Measurements from ENCODE around the gene PTPRN2. TPM values are rescaled to one million over a fixed set of nuclear protein-coding genes. Genes with fewer than 3 reads are reported as not detected.
"Not testable (repeated sequence)": the region's sequence is repeated elsewhere in the genome, so short reads cannot be mapped to it uniquely, and the experiment has no call there.

PTPRN2 gene
- polyA plus RNA-seq, 1 donor from 2014 or later = 1.6 TPM

- H3K9me3 Mint-ChIP-seq = peaks cover 0 to 4% (median 2%) of the 10 kb centered on the region in 3 donors
- no peaks in the 10 kb centered on the region for H3K36me3 Mint-ChIP-seq
- H3K4me3 Mint-ChIP-seq = no peak overlapping the region
- H3K27me3 Mint-ChIP-seq = peaks cover 8% of the 10 kb centered on the region
- no peaks in the 10 kb centered on the region for H3K4me1 Mint-ChIP-seq
- H3K27ac Mint-ChIP-seq = no peak overlapping the region
Observed at GRCh38 chr7:158519633-158520174, 67.9 kb downstream of the PTPRN2 start.

DNA sequence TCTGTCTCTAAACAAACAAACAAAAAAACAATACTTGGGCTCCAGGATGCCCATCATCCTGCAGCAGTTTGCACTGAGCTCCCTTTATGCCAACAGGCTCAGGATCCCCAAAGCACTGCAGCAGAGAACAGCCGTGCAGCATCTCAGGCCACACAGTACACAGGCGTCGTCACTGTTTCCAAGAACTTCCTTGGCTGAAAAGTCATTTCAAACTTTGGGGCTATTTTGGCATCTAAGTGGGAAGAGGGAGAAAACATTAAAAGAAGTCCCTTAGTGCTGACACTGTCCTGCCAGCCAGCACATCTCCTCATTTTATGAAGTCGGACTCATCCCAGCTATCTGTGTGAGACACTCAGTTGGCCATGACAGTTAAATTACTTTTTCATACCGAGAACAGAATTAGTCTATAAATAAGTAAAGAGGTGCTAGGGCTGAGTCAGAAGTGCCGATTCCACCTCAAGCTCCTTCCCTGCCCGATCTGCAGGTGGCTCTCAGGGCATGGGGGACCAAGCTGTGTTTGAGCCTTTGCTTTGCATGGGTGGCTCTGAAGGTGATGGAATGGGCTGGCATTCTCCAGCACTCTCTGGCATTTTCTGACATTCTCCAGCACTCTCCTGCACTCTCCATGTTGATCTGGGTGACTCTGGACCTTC is 68.5 kb downstream of the PTPRN2 start:
- H3K4me3 Mint-ChIP-seq = no peak overlapping the region
- peaks cover 0 to 4% (median 2%) of the 10 kb centered on the region in 3 donors for H3K9me3 Mint-ChIP-seq
- peaks cover 8% of the 10 kb centered on the region for H3K27me3 Mint-ChIP-seq
- H3K36me3 Mint-ChIP-seq = no peaks in the 10 kb centered on the region
- H3K4me1 Mint-ChIP-seq = no peaks in the 10 kb centered on the region
- H3K27ac Mint-ChIP-seq = no peak overlapping the region

DNA sequence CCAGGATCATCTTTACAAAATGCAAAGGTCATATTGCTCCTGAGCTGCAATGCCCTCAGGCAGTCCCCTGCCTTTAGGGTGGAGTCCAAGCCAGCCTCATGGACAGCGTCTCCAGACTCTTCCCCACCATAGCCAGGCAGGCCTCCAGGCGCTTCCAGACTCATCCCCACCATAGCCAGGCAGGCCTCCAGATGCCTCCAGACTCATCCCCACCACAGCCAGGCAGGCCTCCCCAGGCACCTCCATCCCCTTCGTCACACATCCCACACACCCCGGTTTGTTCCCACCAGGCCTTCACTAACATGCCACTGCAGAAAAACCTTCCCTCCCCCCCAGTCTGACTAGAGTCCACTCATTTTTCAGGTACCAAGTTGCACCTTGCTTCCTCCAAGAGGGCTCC is 70.1 kb downstream of the PTPRN2 start:
- Mint-ChIP-seq H3K4me3 (no peak overlapping the region), H3K9me3 (peaks cover 3 to 4% (median 4%) of the 10 kb centered on the region in 3 donors), H3K4me1 (no peaks in the 10 kb centered on the region), H3K27ac (peak overlapping the region in 1 of 3 donors; percentile 78), H3K27me3 (peaks cover 8% of the 10 kb centered on the region), H3K36me3 (no peaks in the 10 kb centered on the region)

GRCh38 chr7:158517072-158517471 is 70.6 kb downstream of the PTPRN2 start:
- Mint-ChIP-seq H3K27me3 (peaks cover 8% of the 10 kb centered on the region), H3K9me3 (peaks cover 4 to 5% (median 4%) of the 10 kb centered on the region in 3 donors), H3K4me1 (no peaks in the 10 kb centered on the region), H3K36me3 (no peaks in the 10 kb centered on the region), H3K27ac (no peak overlapping the region), H3K4me3 (no peak overlapping the region)

DNA sequence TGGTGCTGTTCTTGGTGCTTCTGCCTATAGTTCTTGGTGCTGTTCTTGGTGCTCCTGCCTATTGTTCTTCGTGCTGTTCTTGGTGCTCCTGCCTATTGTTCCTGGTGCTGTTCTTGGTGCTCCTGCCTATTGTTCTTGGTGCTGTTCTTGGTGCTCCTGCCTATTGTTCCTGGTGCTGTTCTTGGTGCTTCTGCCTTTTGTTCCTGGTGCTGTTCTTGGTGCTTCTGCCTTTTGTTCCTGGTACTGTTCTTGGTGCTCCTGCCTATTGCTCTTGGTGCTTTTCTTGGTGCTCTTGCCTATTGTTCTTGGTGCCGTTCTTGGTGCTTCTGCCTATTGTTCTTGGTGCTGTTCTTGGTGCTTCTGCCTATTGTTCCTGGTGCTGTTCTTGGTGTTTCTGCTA is 71.1 kb downstream of the PTPRN2 start:
- Mint-ChIP-seq H3K4me3 (peak overlapping the region in 1 of 4 donors; percentile 56), H3K36me3 (no peaks in the 10 kb centered on the region), H3K4me1 (no peaks in the 10 kb centered on the region), H3K27me3 (peaks cover 8% of the 10 kb centered on the region), H3K27ac (no peak overlapping the region), H3K9me3 (peaks cover 7 to 10% (median 9%) of the 10 kb centered on the region in 3 donors)

GRCh38 chr7:158512869-158513268 is 74.8 kb downstream of the PTPRN2 start:
- peaks cover 8 to 22% (median 18%) of the 10 kb centered on the region in 3 donors for H3K9me3 Mint-ChIP-seq
- H3K27ac Mint-ChIP-seq = no peak overlapping the region
- no peak overlapping the region for H3K4me3 Mint-ChIP-seq
- no peaks in the 10 kb centered on the region for H3K36me3 Mint-ChIP-seq
- peaks cover 3% of the 10 kb centered on the region for H3K27me3 Mint-ChIP-seq
- H3K4me1 Mint-ChIP-seq = no peaks in the 10 kb centered on the region

GRCh38 chr7:158512042-158512441 is 75.6 kb downstream of the PTPRN2 start:
- H3K9me3 Mint-ChIP-seq = peaks cover 8 to 22% (median 20%) of the 10 kb centered on the region in 3 donors
- no peaks in the 10 kb centered on the region for H3K36me3 Mint-ChIP-seq
- H3K4me3 Mint-ChIP-seq = peak overlapping the region in 1 of 4 donors; percentile 63
- H3K27me3 Mint-ChIP-seq = no peaks in the 10 kb centered on the region
- no peak overlapping the region for H3K27ac Mint-ChIP-seq
- no peaks in the 10 kb centered on the region for H3K4me1 Mint-ChIP-seq

- H3K27ac Mint-ChIP-seq = no peak overlapping the region
- peaks cover 0 to 2% (median 0%) of the 10 kb centered on the region in 3 donors for H3K4me1 Mint-ChIP-seq
- H3K4me3 Mint-ChIP-seq = no peak overlapping the region
- no peaks in the 10 kb centered on the region for H3K27me3 Mint-ChIP-seq
- peaks cover 8 to 20% (median 18%) of the 10 kb centered on the region in 3 donors for H3K9me3 Mint-ChIP-seq
- H3K36me3 Mint-ChIP-seq = no peaks in the 10 kb centered on the region
Observed at GRCh38 chr7:158508802-158509385, 78.7 kb downstream of the PTPRN2 start.

DNA sequence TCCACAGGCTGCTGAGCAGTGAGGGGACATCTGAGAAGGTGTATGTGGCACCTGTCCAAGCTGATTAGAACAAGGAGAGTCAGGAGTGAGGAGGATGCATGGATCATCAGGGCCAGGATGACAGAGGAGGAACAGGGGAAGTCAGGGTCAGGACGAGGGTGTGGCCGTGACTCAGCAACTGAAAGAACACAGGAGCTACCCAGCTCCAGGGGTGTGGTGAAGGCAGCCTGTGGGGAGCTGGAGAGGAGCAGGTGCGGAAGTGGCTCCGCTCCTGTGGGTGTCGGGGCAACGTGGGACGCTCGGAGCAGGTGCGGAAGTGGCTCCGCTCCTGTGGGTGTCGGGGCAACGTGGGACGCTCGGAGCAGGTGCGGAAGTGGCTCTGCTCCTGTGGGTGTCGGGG is 79.3 kb downstream of the PTPRN2 start:
- H3K9me3 Mint-ChIP-seq = peaks cover 10 to 20% (median 18%) of the 10 kb centered on the region in 3 donors
- not testable (repeated sequence) for H3K27ac Mint-ChIP-seq, H3K27me3 Mint-ChIP-seq, H3K4me3 Mint-ChIP-seq, H3K4me1 Mint-ChIP-seq, H3K36me3 Mint-ChIP-seq

DNA sequence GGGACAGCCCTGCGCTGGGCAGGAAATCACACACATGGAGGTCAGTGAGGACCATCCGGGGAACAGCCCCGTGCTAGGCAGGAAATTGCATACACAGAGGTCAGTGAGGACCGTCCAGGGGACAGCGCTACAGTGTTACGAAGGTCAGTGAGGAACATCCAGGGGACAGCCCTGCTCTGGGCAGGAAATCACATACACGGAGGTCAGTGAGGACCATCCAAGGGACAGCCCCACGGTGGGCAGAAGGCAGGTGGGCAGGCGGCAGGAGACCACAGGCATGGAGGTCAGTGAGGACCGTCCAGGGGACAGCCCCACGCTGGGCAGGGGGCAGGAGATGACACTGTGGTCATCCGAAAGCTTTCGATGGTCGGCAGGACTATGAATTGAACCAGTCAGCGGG is 79.7 kb downstream of the PTPRN2 start:
- Mint-ChIP-seq H3K27ac (no peak overlapping the region), H3K27me3 (no peaks in the 10 kb centered on the region)

DNA sequence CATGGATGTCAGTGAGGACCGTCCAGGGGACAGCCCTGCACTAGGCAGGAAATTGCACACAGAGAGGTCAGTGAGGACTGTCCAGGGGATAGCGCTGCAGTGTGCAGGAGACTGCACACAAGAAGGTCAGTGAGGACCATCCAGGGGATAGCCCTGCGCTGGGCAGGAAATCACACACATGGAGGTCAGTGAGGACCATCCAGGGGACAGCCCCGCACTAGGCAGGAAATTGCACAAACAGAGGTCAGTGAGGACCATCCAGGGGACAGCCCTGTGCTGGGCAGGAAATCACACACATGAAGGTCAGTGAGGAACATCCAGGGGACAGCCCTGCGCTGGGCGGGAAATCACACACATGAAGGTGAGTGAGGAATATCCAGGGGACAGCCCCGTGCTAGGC is 80.4 kb downstream of the PTPRN2 start:
- H3K36me3 Mint-ChIP-seq, H3K4me1 Mint-ChIP-seq, H3K4me3 Mint-ChIP-seq, H3K27me3 Mint-ChIP-seq: not testable (repeated sequence)
- Mint-ChIP-seq H3K27ac (peak overlapping the region in 1 of 3 donors; percentile 46), H3K9me3 (peaks cover 7 to 18% (median 14%) of the 10 kb centered on the region in 3 donors)

More for the DNA sequence above, 79.7 kb downstream of the PTPRN2 start:
- Mint-ChIP-seq H3K9me3 (peaks cover 10 to 20% (median 18%) of the 10 kb centered on the region in 3 donors), H3K4me1 (peaks cover 0 to 2% (median 0%) of the 10 kb centered on the region in 3 donors), H3K36me3 (no peaks in the 10 kb centered on the region), H3K4me3 (no peak overlapping the region)

DNA sequence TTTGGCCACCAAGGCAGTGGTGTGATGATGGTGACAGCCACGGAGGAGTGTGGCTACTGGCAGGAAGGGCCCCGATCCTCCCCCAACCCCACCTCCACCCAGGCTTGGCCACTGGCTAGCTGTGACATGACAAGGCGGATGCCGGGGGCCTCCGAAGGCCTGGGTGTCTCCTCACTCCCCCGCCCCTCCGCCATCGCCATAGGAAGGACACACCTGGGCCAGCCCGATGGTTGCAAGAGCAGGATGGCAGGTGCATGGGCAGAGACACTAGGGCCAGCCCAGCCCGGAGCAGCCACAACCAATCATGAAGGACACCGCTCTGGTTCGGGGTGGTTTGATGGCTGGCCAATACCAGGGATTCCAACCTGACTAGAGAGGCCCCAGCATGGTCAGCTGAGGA is 81.0 kb downstream of the PTPRN2 start:
- Mint-ChIP-seq H3K4me1 (peaks cover 0 to 2% (median 0%) of the 10 kb centered on the region in 3 donors), H3K9me3 (peaks cover 5 to 13% (median 10%) of the 10 kb centered on the region in 3 donors), H3K36me3 (no peaks in the 10 kb centered on the region), H3K27me3 (no peaks in the 10 kb centered on the region), H3K4me3 (no peak overlapping the region), H3K27ac (no peak overlapping the region)

DNA sequence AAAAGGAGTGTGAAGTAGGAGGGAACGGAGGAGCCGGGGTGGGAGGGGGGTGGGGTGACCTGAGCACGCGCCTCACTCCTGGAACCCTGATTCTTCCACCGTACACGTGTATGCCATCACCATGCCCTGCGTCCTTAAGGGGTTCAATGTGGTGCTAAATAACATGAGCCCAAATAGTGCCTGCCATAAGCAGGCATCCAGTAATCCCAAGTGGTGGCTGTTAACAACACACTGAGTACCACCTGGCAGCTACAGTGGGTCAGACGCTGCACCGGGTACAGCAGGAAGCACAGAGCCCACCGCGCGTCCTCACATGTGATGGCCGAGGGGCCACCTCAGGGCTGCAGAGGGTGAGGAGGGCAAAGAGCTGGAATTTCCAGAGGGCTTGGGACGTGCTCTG is 81.9 kb downstream of the PTPRN2 start:
- Mint-ChIP-seq H3K4me1 (peaks cover 0 to 2% (median 0%) of the 10 kb centered on the region in 3 donors), H3K9me3 (peaks cover 4 to 9% (median 6%) of the 10 kb centered on the region in 3 donors), H3K27me3 (no peaks in the 10 kb centered on the region), H3K36me3 (no peaks in the 10 kb centered on the region), H3K27ac (no peak overlapping the region), H3K4me3 (no peak overlapping the region)

GRCh38 chr7:158502068-158502750 is 85.4 kb downstream of the PTPRN2 start:
- H3K27ac Mint-ChIP-seq = no peak overlapping the region
- H3K4me1 Mint-ChIP-seq = peaks cover 0 to 2% (median 0%) of the 10 kb centered on the region in 3 donors
- no peaks in the 10 kb centered on the region for H3K36me3 Mint-ChIP-seq
- peaks cover 0 to 4% (median 0%) of the 10 kb centered on the region in 3 donors for H3K9me3 Mint-ChIP-seq
- no peaks in the 10 kb centered on the region for H3K27me3 Mint-ChIP-seq
- H3K4me3 Mint-ChIP-seq = no peak overlapping the region

GRCh38 chr7:158501393-158502067 is 86.1 kb downstream of the PTPRN2 start:
- Mint-ChIP-seq H3K4me1 (peaks cover 0 to 2% (median 0%) of the 10 kb centered on the region in 3 donors), H3K27ac (no peak overlapping the region), H3K4me3 (no peak overlapping the region), H3K9me3 (peaks cover 0 to 2% (median 0%) of the 10 kb centered on the region in 3 donors), H3K36me3 (no peaks in the 10 kb centered on the region), H3K27me3 (no peaks in the 10 kb centered on the region)
